ENCODE results near the gene MYO5B.

GRCh38 chr18:50072146-50072545, 122.8 kb downstream of the MYO5B start:
- TF ChIP-seq CTCF (IDR thresholded peaks at IDR 0.05; ENCODE audit: poor library complexity) (no peak), EZH2phosphoT487 (IDR thresholded peaks at IDR 0.05; ENCODE audit: low read depth, severe bottlenecking, unreplicated experiment) (no peak)

Measured in hepatocyte (in vitro differentiated cells).